ENCODE measurements around the gene C3orf20.

DNA sequence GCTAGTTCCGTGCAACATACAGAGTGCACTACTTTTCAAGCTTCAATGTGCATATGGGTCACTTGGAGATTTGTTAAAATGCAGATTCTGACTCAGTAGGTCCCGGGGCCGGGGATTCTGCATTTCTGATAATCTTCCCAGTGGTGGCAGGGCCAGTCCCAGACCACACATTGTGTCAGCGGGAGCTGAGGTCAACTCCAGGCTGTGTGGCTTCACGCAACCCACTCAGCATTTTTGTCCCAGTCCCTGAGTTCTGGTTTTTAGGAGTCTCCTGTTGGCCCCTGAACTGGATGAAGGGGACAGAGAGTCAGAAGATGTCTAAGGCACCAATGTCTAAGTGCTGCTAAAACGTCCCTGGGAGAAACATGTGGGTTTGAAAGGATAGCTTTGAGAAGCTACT lies 49.5 kb upstream of the C3orf20 start:
- TF ChIP-seq JUNB (IDR thresholded peaks at IDR 0.05; ENCODE audit: unreplicated experiment): no peak
- TF ChIP-seq, protein P1, sequence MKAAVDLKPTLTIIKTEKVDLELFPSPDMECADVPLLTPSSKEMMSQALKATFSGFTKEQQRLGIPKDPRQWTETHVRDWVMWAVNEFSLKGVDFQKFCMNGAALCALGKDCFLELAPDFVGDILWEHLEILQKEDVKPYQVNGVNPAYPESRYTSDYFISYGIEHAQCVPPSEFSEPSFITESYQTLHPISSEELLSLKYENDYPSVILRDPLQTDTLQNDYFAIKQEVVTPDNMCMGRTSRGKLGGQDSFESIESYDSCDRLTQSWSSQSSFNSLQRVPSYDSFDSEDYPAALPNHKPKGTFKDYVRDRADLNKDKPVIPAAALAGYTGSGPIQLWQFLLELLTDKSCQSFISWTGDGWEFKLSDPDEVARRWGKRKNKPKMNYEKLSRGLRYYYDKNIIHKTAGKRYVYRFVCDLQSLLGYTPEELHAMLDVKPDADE (IDR thresholded peaks at IDR 0.05): no peak
- no peak for TF ChIP-seq EZH2phosphoT487 (IDR thresholded peaks at IDR 0.05; ENCODE audit: unreplicated experiment)
- TF ChIP-seq, protein P2, sequence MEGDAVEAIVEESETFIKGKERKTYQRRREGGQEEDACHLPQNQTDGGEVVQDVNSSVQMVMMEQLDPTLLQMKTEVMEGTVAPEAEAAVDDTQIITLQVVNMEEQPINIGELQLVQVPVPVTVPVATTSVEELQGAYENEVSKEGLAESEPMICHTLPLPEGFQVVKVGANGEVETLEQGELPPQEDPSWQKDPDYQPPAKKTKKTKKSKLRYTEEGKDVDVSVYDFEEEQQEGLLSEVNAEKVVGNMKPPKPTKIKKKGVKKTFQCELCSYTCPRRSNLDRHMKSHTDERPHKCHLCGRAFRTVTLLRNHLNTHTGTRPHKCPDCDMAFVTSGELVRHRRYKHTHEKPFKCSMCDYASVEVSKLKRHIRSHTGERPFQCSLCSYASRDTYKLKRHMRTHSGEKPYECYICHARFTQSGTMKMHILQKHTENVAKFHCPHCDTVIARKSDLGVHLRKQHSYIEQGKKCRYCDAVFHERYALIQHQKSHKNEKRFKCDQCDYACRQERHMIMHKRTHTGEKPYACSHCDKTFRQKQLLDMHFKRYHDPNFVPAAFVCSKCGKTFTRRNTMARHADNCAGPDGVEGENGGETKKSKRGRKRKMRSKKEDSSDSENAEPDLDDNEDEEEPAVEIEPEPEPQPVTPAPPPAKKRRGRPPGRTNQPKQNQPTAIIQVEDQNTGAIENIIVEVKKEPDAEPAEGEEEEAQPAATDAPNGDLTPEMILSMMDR (conservative IDR thresholded peaks at IDR 0.05; ENCODE audit: low read depth in 2 of 2): no peak
- no peak for TF ChIP-seq EZH2 (IDR thresholded peaks at IDR 0.05; ENCODE audit: low read depth, unreplicated experiment)
- TF ChIP-seq, protein P3, sequence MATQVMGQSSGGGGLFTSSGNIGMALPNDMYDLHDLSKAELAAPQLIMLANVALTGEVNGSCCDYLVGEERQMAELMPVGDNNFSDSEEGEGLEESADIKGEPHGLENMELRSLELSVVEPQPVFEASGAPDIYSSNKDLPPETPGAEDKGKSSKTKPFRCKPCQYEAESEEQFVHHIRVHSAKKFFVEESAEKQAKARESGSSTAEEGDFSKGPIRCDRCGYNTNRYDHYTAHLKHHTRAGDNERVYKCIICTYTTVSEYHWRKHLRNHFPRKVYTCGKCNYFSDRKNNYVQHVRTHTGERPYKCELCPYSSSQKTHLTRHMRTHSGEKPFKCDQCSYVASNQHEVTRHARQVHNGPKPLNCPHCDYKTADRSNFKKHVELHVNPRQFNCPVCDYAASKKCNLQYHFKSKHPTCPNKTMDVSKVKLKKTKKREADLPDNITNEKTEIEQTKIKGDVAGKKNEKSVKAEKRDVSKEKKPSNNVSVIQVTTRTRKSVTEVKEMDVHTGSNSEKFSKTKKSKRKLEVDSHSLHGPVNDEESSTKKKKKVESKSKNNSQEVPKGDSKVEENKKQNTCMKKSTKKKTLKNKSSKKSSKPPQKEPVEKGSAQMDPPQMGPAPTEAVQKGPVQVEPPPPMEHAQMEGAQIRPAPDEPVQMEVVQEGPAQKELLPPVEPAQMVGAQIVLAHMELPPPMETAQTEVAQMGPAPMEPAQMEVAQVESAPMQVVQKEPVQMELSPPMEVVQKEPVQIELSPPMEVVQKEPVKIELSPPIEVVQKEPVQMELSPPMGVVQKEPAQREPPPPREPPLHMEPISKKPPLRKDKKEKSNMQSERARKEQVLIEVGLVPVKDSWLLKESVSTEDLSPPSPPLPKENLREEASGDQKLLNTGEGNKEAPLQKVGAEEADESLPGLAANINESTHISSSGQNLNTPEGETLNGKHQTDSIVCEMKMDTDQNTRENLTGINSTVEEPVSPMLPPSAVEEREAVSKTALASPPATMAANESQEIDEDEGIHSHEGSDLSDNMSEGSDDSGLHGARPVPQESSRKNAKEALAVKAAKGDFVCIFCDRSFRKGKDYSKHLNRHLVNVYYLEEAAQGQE (IDR thresholded peaks at IDR 0.05; ENCODE audit: unreplicated experiment): no peak
- no peak for TF ChIP-seq POLR2AphosphoS5 (IDR thresholded peaks at IDR 0.05; ENCODE audit: low read depth)
- TF ChIP-seq ZNF114 (CRISPR knock-in tag; IDR thresholded peaks at IDR 0.05): no peak
- TF ChIP-seq CREB1 (CRISPR knock-in tag; IDR thresholded peaks at IDR 0.05; ENCODE audit: low read depth): no peak
- no peak for TF ChIP-seq STAT1 (IDR thresholded peaks at IDR 0.05; ENCODE audit: unreplicated experiment)
